GM12872 (cell line): Measurements from ENCODE around the gene TSPAN3.

ENCODE experiments used
- CTCF ChIP-seq: IDR thresholded peaks from 3 replicates; pipeline ENCODE4 v1.5.1; 2011; ENCODE audit warnings: low read depth, mild to moderate bottlenecking, low read length, moderate library complexity; ENCODE audit not compliant: insufficient read depth

Gene TSPAN3

GRCh38 chr15:77032647-77033416 is 38.1 kb downstream of the TSPAN3 start:
- no peak for TF ChIP-seq CTCF

- no peak for TF ChIP-seq CTCF
Measured at GRCh38 chr15:77032052-77032646, 38.8 kb downstream of the TSPAN3 start.

DNA sequence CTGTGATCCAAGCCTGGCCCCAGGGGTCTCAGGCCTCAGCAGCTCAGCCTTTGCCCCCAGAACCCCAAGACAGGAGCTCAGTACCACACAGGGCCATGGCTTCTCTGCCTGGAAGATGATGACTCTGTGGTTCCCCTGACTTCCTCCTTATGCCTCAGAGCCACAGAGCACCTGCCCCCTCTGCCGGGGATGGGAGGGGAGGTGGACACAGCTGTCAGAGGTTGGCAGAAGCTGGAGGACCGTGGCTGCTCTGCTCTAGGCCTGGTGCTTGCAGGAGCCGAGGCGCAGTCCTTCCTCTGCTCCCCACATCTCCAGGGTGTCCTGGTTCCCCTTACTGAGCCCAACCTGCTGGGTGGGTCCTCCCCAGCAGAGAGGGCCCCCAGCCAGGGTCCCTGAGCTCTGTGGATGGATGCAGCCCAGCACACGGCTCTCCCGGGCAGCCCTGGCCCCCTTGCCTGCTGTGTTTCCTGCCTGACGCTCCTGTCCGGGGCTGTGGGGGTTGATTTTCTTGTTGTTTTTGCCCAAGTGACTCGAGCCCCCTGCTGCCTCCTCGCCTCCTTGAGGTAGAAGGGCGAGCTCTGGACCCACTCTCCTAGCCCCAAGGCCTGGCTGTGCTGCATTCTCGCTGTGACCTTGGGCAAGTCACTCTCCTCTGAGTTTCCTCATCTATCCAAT is 39.4 kb downstream of the TSPAN3 start:
- peak; percentile 43; the same call in 2 of the 3 replicates for TF ChIP-seq CTCF

- no peak for TF ChIP-seq CTCF
Measured at GRCh38 chr15:77030928-77031375, 40.0 kb downstream of the TSPAN3 start.

DNA sequence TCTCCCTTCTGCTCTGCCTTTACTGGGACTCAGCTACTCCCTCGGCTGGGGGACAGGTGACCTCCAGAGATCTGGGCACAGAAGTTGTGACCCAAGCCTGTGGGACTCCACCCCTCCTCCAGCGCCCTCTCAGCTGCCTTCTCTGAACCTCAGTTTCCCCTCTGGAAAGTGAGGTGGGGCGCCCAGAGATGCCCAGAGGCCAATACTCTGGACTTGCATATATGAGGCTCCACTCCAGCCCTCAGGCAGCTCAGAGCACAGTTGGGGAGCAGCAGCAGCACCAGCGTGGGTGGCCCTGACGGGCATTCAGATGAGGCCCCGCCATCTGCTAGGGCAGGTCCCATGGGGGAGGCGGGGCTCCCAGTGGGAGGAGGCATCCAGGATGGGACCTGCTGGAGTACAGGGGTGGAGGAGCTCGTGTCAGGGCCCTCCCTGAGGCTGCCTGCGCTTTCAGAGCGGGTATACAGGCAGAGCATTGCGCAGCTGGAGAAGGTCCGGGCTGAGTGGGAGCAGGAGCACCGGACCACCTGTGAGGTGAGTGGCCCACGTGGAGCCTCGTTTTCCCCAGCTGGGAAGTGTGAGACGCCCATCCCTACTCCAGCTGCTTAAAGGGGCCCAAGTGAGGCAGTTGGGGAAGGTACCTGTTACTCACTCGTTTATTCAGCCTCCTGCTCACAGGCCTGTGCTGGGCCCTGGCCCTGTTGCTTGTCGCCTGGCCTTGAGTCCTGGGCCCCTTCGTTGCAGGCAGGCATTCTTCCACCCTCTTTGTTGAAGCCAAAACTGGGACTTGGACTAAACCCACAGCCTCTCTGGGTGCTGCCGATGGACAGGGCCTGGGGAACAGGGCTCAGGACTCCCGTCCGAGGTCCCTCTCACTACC is 40.6 kb downstream of the TSPAN3 start:
- no peak for TF ChIP-seq CTCF

GRCh38 chr15:77029166-77030047 is 41.5 kb downstream of the TSPAN3 start:
- no peak for TF ChIP-seq CTCF
